Bone marrow (tissue), 2 donors: Measurements from ENCODE around the gene NAPSA.

Source experiments
- DNase-seq, 2 donors: peaks; one replicate each; lab custom pipeline; 2025; lab: John Stamatoyannopoulos, UW

The NAPSA gene

GRCh38 chr19:50383852-50384684 lies 18.6 kb upstream of the NAPSA start, which contains the start of gene POLD1:
Gene POLD1, plus strand, starts transcription at chr19:50384347. Its CDS starts 14,505 bp downstream, at chr19:50398852.
- DNase-seq = peak; percentile 82 to 95

- DNase-seq = no peak
These were observed 17.8 kb upstream of the NAPSA start for GRCh38 chr19:50383001-50383851.

- DNase-seq = no peak
These were observed 16.7 kb upstream of the NAPSA start for GRCh38 chr19:50381881-50382729.

- DNase-seq = no peak
These were observed 15.3 kb upstream of the NAPSA start for GRCh38 chr19:50380751-50381151.

GRCh38 chr19:50380137-50380536 lies 14.7 kb upstream of the NAPSA start:
- no peak for DNase-seq

GRCh38 chr19:50379602-50380001 lies 14.2 kb upstream of the NAPSA start:
- no peak for DNase-seq

- no peak for DNase-seq
These were observed 13.4 kb upstream of the NAPSA start for GRCh38 chr19:50378863-50379236.

- no peak for DNase-seq
These were observed 12.9 kb upstream of the NAPSA start for GRCh38 chr19:50378169-50378862.

- no peak for DNase-seq
These were observed 12.1 kb upstream of the NAPSA start for GRCh38 chr19:50377517-50377916.

- no peak for DNase-seq
These were observed 11.6 kb upstream of the NAPSA start for GRCh38 chr19:50377051-50377461.

- DNase-seq = peak; percentile 91 to 93
These were observed 11.0 kb upstream of the NAPSA start, which contains the start of gene NR1H2 for GRCh38 chr19:50376166-50377050. Gene NR1H2, plus strand, starts transcription at chr19:50376457. Its CDS starts 1,149 bp downstream, at chr19:50377606.

- no peak for DNase-seq
These were observed 6.6 kb upstream of the NAPSA start for GRCh38 chr19:50371914-50372475.

GRCh38 chr19:50368649-50369570 lies 3.5 kb upstream of the NAPSA start:
- DNase-seq = peak; percentile 57 to 84

- no peak for DNase-seq
These were observed 2.6 kb downstream of the NAPSA start for GRCh38 chr19:50362656-50363424.

- no peak for DNase-seq
These were observed 3.4 kb downstream of the NAPSA start for GRCh38 chr19:50362030-50362412.

- no peak for DNase-seq
These were observed 4.0 kb downstream of the NAPSA start for GRCh38 chr19:50361290-50362029.

- DNase-seq = no peak
These were observed 6.1 kb downstream of the NAPSA start for GRCh38 chr19:50359328-50359818.
